Measurements from ENCODE around the gene RHOT1.

- TF ChIP-seq ZNF274 (IDR thresholded peaks at IDR 0.05; ENCODE audit: low read depth, low read length) (no peak), SUZ12 (IDR thresholded peaks at IDR 0.05; ENCODE audit: extremely low read depth, insufficient read depth, insufficient read length) (no peak)
Measured at GRCh38 chr17:32136856-32137255, 5.4 kb upstream of the RHOT1 start.

All from NT2/D1 (cell line).